CD4-positive, alpha-beta memory T cell (primary cell): ENCODE results near the gene ELK4. TPM values are rescaled to one million over a fixed set of nuclear protein-coding genes. Genes with fewer than 3 reads are reported as not detected.

ENCODE experiments used
- CTCF ChIA-PET: fragments of 350-600 bp; sonication (Branson Sonifier 250); formaldehyde crosslinking; loops from one replicate; lab custom pipeline; 2021; ENCODE audit warnings: inconsistent platforms; ENCODE audit not compliant: partially characterized antibody; lab: Charles Lee
- POLR2A ChIA-PET: fragments of 350-600 bp; sonication (Branson Sonifier 250); formaldehyde crosslinking; loops from one replicate; lab custom pipeline; 2021; ENCODE audit not compliant: partially characterized antibody; lab: Charles Lee
- DNase-seq, 5 donors: peaks; one replicate each; pipeline versions ENCODE4 v3.0.0 to v3.0.0-alpha.2; 2020 to 2022; ENCODE audit warnings: mixed read lengths in 1 of 5
- H3K27ac ChIP-seq: one replicate; pipeline ENCODE4 v1.7.0; 2013; ENCODE audit warnings: low read depth, low read length
- H3K27me3 ChIP-seq: 2 replicates; pipeline ENCODE4 v1.7.0; 2013; ENCODE audit warnings: mild to moderate bottlenecking, low read length, moderate library complexity; ENCODE audit not compliant: insufficient read depth
- H3K36me3 ChIP-seq: 2 replicates; pipeline ENCODE4 v1.7.0; 2013; ENCODE audit warnings: mild to moderate bottlenecking, low read length, moderate library complexity; ENCODE audit not compliant: insufficient read depth
- H3K4me1 ChIP-seq: 2 replicates; pipeline ENCODE4 v1.7.0; 2013; ENCODE audit warnings: mild to moderate bottlenecking, low read length, moderate library complexity; ENCODE audit not compliant: insufficient read depth
- H3K4me3 ChIP-seq, 2 donors: one replicate each; pipeline ENCODE4 v1.7.0; 2013; ENCODE audit warnings: low read length in 2 of 2, mild to moderate bottlenecking in 1 of 2
- H3K9me3 ChIP-seq, 2 donors: one replicate each; pipeline ENCODE4 v1.7.0; 2013; ENCODE audit warnings: low read length in 2 of 2, control low read depth in 1 of 2; ENCODE audit not compliant: control insufficient read depth in 1 of 2
- H3K27ac Mint-ChIP-seq, 7 donors: one replicate each; pipeline ENCODE4 v1.8.0; 2020 to 2021; ENCODE audit warnings: mixed read lengths in 7 of 7, mild to moderate bottlenecking in 6 of 7, inconsistent platforms in 3 of 7, moderate library complexity in 3 of 7
- H3K27me3 Mint-ChIP-seq, 2 donors: one replicate each; pipeline ENCODE4 v1.8.0; 2020 to 2021; ENCODE audit warnings: mixed read lengths in 2 of 2
- H3K36me3 Mint-ChIP-seq, 2 donors: one replicate each; pipeline ENCODE4 v1.8.0; 2020 to 2021; ENCODE audit warnings: mixed read lengths in 2 of 2, inconsistent platforms in 1 of 2, mild to moderate bottlenecking in 1 of 2
- H3K4me1 Mint-ChIP-seq, 4 donors: one replicate each; pipeline ENCODE4 v1.8.0; 2020 to 2021; ENCODE audit warnings: mixed read lengths in 4 of 4, mild to moderate bottlenecking in 1 of 4
- H3K4me3 Mint-ChIP-seq, 8 donors: one replicate each; pipeline ENCODE4 v1.8.0; 2020 to 2021; ENCODE audit warnings: mixed read lengths in 8 of 8, mild to moderate bottlenecking in 7 of 8, moderate library complexity in 6 of 8, inconsistent platforms in 3 of 8
- H3K9me3 Mint-ChIP-seq, 8 donors: one replicate each; pipeline ENCODE4 v1.8.0; 2020 to 2021; ENCODE audit warnings: mixed read lengths in 8 of 8, mild to moderate bottlenecking in 5 of 8, inconsistent platforms in 3 of 8, moderate library complexity in 1 of 8
- intact Hi-C: fragments of 100-400 bp; cut with micrococcal nuclease; formaldehyde crosslinking; loops from one replicate; pipeline ENCODE4 v1.15.1; 2023
- polyA plus RNA-seq, 2 donors: library from polyadenylated mRNA; unstranded; fragments of 300-500 nt; fragmentation: Illumina TruSeq; gene quantifications; one replicate each; pipeline ENCODE4 v1.2.3, GENCODE V29; 2021
- total RNA-seq, 2 experiments: library from RNA; stranded (reverse); gene quantifications; one replicate each; pipeline ENCODE4 v1.2.3, GENCODE V29; 2021

Gene ELK4
- total and polyA plus RNA-seq, 4 experiments from 2014 or later: 3.2 to 194 (median 86.4) TPM

- POLR2A ChIA-PET: interaction anchor here (2.2 kb wide), 1 partner anchor 22 kb away, joined by 7 read pairs; the partner anchor contains the start of gene ELK4
- peaks cover 36 to 42% (median 40%) of the 10 kb centered on the region in 4 donors for H3K4me1 Mint-ChIP-seq
Observed at GRCh38 chr1:205610036-205610435, 21.8 kb downstream of the ELK4 start.

GRCh38 chr1:205604825-205605505, 26.8 kb downstream of the ELK4 start:
- Histone ChIP-seq H3K27me3 (no peaks in the 10 kb centered on the region), H3K4me3 (no peak overlapping the region), H3K27ac (no peak overlapping the region), H3K9me3 (no peaks in the 10 kb centered on the region), H3K36me3 (peaks cover 9% of the 10 kb centered on the region), H3K4me1 (peaks cover 7% of the 10 kb centered on the region)
- Mint-ChIP-seq H3K27me3 (no peaks in the 10 kb centered on the region), H3K4me1 (peaks cover 10 to 21% (median 20%) of the 10 kb centered on the region in 4 donors), H3K36me3 (peaks cover 27 to 48% of the 10 kb centered on the region in 2 donors), H3K9me3 (no peaks in the 10 kb centered on the region), H3K4me3 (no peak overlapping the region), H3K27ac (peak overlapping the region in 4 of 7 donors; percentile 26 to 57 (median 32))
- CTCF ChIA-PET: no interaction called here
- intact Hi-C loops: no loop called here
- DNase-seq: no peak
- POLR2A ChIA-PET: no interaction called here

More at GRCh38 chr1:205610036-205610435, 21.8 kb downstream of the ELK4 start:
- peaks cover 34% of the 10 kb centered on the region for H3K4me1 ChIP-seq
- Mint-ChIP-seq H3K27ac (peak overlapping the region in 5 of 7 donors; percentile 2 to 82 (median 22)), H3K4me3 (no peak overlapping the region), H3K9me3 (no peaks in the 10 kb centered on the region), H3K36me3 (peaks cover 16 to 61% of the 10 kb centered on the region in 2 donors), H3K27me3 (no peaks in the 10 kb centered on the region)
- DNase-seq: no peak
- H3K9me3 ChIP-seq: no peaks in the 10 kb centered on the region
- intact Hi-C loops: no loop called here
- CTCF ChIA-PET: no interaction called here
- no peak overlapping the region for H3K4me3 ChIP-seq
- H3K27ac ChIP-seq: no peak overlapping the region
- H3K27me3 ChIP-seq: no peaks in the 10 kb centered on the region
- H3K36me3 ChIP-seq: peaks cover 17% of the 10 kb centered on the region

GRCh38 chr1:205604059-205604458, 27.8 kb downstream of the ELK4 start:
- H3K27ac Mint-ChIP-seq: peak overlapping the region in 3 of 7 donors; percentile 2 to 37 (median 22)
- intact Hi-C loops: no loop called here
- no peak for DNase-seq
- ChIA-PET POLR2A (no interaction called here), CTCF (no interaction called here)
- no peak overlapping the region for H3K4me3 Mint-ChIP-seq
- peaks cover 18% of the 10 kb centered on the region for H3K36me3 ChIP-seq
- no peaks in the 10 kb centered on the region for H3K27me3 Mint-ChIP-seq
- no peak overlapping the region for H3K27ac ChIP-seq
- no peaks in the 10 kb centered on the region for H3K27me3 ChIP-seq
- no peaks in the 10 kb centered on the region for H3K9me3 ChIP-seq
- H3K9me3 Mint-ChIP-seq: no peaks in the 10 kb centered on the region
- peaks cover 33 to 51% of the 10 kb centered on the region in 2 donors for H3K36me3 Mint-ChIP-seq
- peaks cover 5 to 16% (median 15%) of the 10 kb centered on the region in 4 donors for H3K4me1 Mint-ChIP-seq
- H3K4me3 ChIP-seq: no peak overlapping the region
- H3K4me1 ChIP-seq: no peaks in the 10 kb centered on the region

- ChIA-PET POLR2A (interaction anchor here (1.5 to 2.6 kb wide), 5 partner anchors 9 to 56 kb away, joined by 4 to 9 read pairs (median 6); partner anchors contain the start of gene ELK4), CTCF (interaction anchor here (1.0 to 2.6 kb wide), 5 partner anchors 9 to 377 kb away, joined by 3 to 27 read pairs (median 12); partner anchors contain the start of gene ELK4)
- Histone ChIP-seq H3K36me3 (peaks cover 19% of the 10 kb centered on the region), H3K27me3 (no peaks in the 10 kb centered on the region), H3K27ac (no peak overlapping the region), H3K9me3 (no peaks in the 10 kb centered on the region), H3K4me1 (no peaks in the 10 kb centered on the region), H3K4me3 (no peak overlapping the region)
- intact Hi-C loops: no loop called here
- H3K27me3 Mint-ChIP-seq: no peaks in the 10 kb centered on the region
- peaks cover 41 to 55% of the 10 kb centered on the region in 2 donors for H3K36me3 Mint-ChIP-seq
- H3K4me1 Mint-ChIP-seq: peaks cover 5 to 16% (median 11%) of the 10 kb centered on the region in 4 donors
- no peaks in the 10 kb centered on the region for H3K9me3 Mint-ChIP-seq
- no peak overlapping the region for H3K27ac Mint-ChIP-seq
- no peak for DNase-seq
- no peak overlapping the region for H3K4me3 Mint-ChIP-seq
Observed at GRCh38 chr1:205601205-205601604, 30.6 kb downstream of the ELK4 start.

- CTCF ChIA-PET: interaction anchor here (1.0 to 2.6 kb wide), 6 partner anchors 8 to 378 kb away, joined by 3 to 27 read pairs (median 8); partner anchors contain the start of gene ELK4
- Mint-ChIP-seq H3K27ac (peak overlapping the region in 3 of 7 donors; percentile 37 to 80 (median 59)), H3K36me3 (peaks cover 41 to 53% of the 10 kb centered on the region in 2 donors), H3K9me3 (peaks cover 0 to 2% (median 0%) of the 10 kb centered on the region in 8 donors), H3K4me1 (peaks cover 10 to 15% (median 14%) of the 10 kb centered on the region in 4 donors), H3K27me3 (no peaks in the 10 kb centered on the region), H3K4me3 (no peak overlapping the region)
- Histone ChIP-seq H3K27ac (no peak overlapping the region), H3K4me3 (no peak overlapping the region), H3K9me3 (no peaks in the 10 kb centered on the region), H3K4me1 (no peaks in the 10 kb centered on the region), H3K36me3 (peaks cover 19% of the 10 kb centered on the region), H3K27me3 (no peaks in the 10 kb centered on the region)
- POLR2A ChIA-PET: interaction anchor here (1.5 to 2.6 kb wide), 4 partner anchors 8 to 58 kb away, joined by 4 to 9 read pairs (median 8); partner anchors contain the start of gene ELK4
- no peak for DNase-seq
- intact Hi-C loops: no loop called here
Observed at GRCh38 chr1:205600085-205600484, 31.7 kb downstream of the ELK4 start.

- Histone ChIP-seq H3K27ac (no peak overlapping the region), H3K27me3 (no peaks in the 10 kb centered on the region), H3K4me1 (no peaks in the 10 kb centered on the region), H3K9me3 (no peaks in the 10 kb centered on the region), H3K4me3 (no peak overlapping the region), H3K36me3 (peaks cover 19% of the 10 kb centered on the region)
- Mint-ChIP-seq H3K36me3 (peaks cover 37 to 49% of the 10 kb centered on the region in 2 donors), H3K4me1 (peaks cover 9 to 19% (median 14%) of the 10 kb centered on the region in 4 donors), H3K4me3 (no peak overlapping the region), H3K27ac (peak overlapping the region in 5 of 7 donors; percentile 37 to 80 (median 59)), H3K27me3 (no peaks in the 10 kb centered on the region), H3K9me3 (peaks cover 0 to 2% (median 0%) of the 10 kb centered on the region in 8 donors)
- ChIA-PET POLR2A (interaction anchor here (1.5 to 2.6 kb wide), 2 partner anchors 33 to 58 kb away, joined by 4 to 9 read pairs; partner anchors contain the start of gene ELK4), CTCF (interaction anchor here (1.6 to 1.9 kb wide), 2 partner anchors 33 to 75 kb away, joined by 3 to 12 read pairs; partner anchors contain the start of gene ELK4)
- intact Hi-C loops: no loop called here
- DNase-seq: no peak
Observed at GRCh38 chr1:205599669-205600042, 32.2 kb downstream of the ELK4 start.
